Activated CD4-positive, alpha-beta memory T cell treated with anti-CD3 and anti-CD28 coated beads, Interleukin-2, amount 10 ng/mL, durations not matched to agents 7 days and 5 days (primary cell): ENCODE measurements around the gene COPS7B. TPM values are rescaled to one million over a fixed set of nuclear protein-coding genes. Genes with fewer than 3 reads are reported as not detected.

Source experiments
- total RNA-seq, 2 experiments: library from RNA; stranded (reverse); gene quantifications; one replicate each; pipeline ENCODE4 v1.2.3, GENCODE V29; 2021

Gene COPS7B
- total RNA-seq, 2 experiments from 2014 or later, result 35.1 to 38.4 TPM

Other genes starting within 250 kb of the COPS7B start
- not detected for gene TEX44, start 193.6 kb upstream of the COPS7B start, total RNA-seq
- gene PTMA, start 77.9 kb upstream of the COPS7B start, total RNA-seq, result 1,000 to 10,000 TPM; 1,300 to 1,326 TPM
- gene PDE6D, start 5.2 kb upstream of the COPS7B start, total RNA-seq, result 10 to 100 TPM; 36.7 to 37.7 TPM
- gene NPPC, start 140.0 kb downstream of the COPS7B start, total RNA-seq, result not detected
- 10 to 100 TPM; 25.8 to 30.6 TPM for gene DIS3L2, start 175.3 kb downstream of the COPS7B start, total RNA-seq